Gastrocnemius medialis (tissue), 4 donors: ENCODE measurements around the gene GNAZ.

Experiments used
- CTCF ChIP-seq, 5 experiments: fragments of 450-650 bp in 3 of 5; fragments of 200-600 bp in 2 of 5; sonication (generic) in 2 of 5; IDR thresholded peaks in 4 of 5; conservative IDR thresholded peaks in 1 of 5; 1 replicate in 4 of 5; 2 replicates in 1 of 5; pipeline ENCODE4 v1.5.1; 2016 to 2019; ENCODE audit warnings: antibody characterized with exemption in 5 of 5, mild to moderate bottlenecking in 3 of 5, moderate library complexity in 3 of 5
- POLR2A ChIP-seq, 2 donors: fragments of 450-650 bp; IDR thresholded peaks; one replicate each; pipeline ENCODE4 v1.6.1; 2017; ENCODE audit warnings: antibody characterized with exemption in 2 of 2, mild to moderate bottlenecking in 2 of 2, moderate library complexity in 2 of 2

- TF ChIP-seq CTCF (IDR thresholded peaks at IDR 0.05 in 4 of 5, conservative IDR thresholded peaks at IDR 0.05 in 1 of 5) (no peak), POLR2A (IDR thresholded peaks at IDR 0.05) (no peak)
Measured at GRCh38 chr22:23072911-23073491, 2.7 kb downstream of the GNAZ start.
